ENCODE data around the gene EVPL. TPM values are rescaled to one million over a fixed set of nuclear protein-coding genes. Genes with fewer than 3 reads are reported as not detected.
A peak's percentile ranks its signal among the peaks of the same experiment; 100 is the strongest.

EVPL gene
- total and polyA plus RNA-seq, 2 of the 13 experiments (the other 11 are each of a cell fraction or from before 2014, with no cell fraction given), result 2.1 to 8.2 TPM

DNA sequence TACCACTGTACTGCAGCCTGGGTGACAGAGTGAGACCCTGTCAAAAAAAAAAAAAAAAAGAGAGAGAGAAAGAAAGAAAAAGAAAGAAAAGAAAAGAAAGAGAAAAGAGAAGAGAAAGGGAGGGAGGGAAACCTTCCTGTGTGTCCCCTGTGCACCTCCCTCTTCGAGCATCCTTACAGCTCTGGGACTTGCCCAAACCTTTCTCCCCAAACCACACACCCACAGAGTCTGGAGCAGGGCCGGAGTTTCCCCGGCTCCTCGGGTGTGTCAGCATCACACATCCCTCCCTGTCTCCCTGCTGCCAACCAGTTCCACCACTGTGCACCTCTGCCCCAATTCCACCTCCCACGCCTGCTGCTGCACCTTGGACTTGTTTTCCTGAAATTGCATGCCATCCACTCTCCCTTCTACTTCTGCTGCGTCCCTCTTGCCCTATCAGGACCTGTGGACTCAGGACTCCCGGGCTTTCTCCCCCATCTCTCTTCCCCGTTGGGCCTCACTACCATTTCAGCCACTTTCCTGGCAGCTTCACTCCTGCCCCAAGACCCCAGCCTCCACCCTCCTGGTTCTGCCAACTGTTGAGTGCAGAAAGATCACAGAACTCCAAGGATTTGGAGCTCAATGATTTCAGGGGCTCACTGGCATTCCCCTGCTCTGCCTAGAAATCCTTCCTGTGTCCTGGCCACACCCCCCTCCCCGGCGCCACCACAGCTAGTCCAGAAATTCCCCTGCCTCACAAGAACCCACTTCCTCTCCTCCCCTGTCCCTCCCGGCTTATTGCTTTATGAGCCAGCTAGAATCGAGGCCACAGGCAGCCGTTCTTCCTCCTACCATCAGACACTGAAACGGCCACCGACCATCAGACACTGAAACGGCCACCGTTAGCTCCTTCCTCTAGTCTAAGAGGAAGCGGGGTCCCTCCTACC lies 30.2 kb downstream of the EVPL start (continued):
- TF ChIP-seq, protein P1, sequence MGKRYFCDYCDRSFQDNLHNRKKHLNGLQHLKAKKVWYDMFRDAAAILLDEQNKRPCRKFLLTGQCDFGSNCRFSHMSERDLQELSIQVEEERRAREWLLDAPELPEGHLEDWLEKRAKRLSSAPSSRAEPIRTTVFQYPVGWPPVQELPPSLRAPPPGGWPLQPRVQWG (CRISPR knock-in tag; IDR thresholded peaks at IDR 0.05; ENCODE audit: borderline replicate concordance, low read depth), result no peak
- TF ChIP-seq ATRX (CRISPR knock-in tag; IDR thresholded peaks at IDR 0.05; ENCODE audit: borderline replicate concordance) (no peak), YEATS2 (CRISPR knock-in tag; IDR thresholded peaks at IDR 0.05; ENCODE audit: borderline replicate concordance) (peak; percentile 74; the same call in 1 of the 2 replicates), SRY (CRISPR knock-in tag; IDR thresholded peaks at IDR 0.05) (no peak), SRSF4 (IDR thresholded peaks at IDR 0.05; ENCODE audit: low read depth, low read length, poor library complexity, severe bottlenecking) (no peak), KMT2B (CRISPR knock-in tag; IDR thresholded peaks at IDR 0.05) (no peak; the same call in 1 of the 2 replicates), DPF2 (CRISPR knock-in tag; IDR thresholded peaks at IDR 0.05; ENCODE audit: borderline replicate concordance, low read depth) (peak; percentile 94), ZNF773 (CRISPR knock-in tag; IDR thresholded peaks at IDR 0.05; ENCODE audit: borderline replicate concordance) (no peak), ZNF3 (CRISPR knock-in tag; IDR thresholded peaks at IDR 0.05) (peak; percentile 59; the same call in 1 of the 2 replicates), HNF4A (CRISPR knock-in tag; IDR thresholded peaks at IDR 0.05) (peak; percentile 97), SRSF9 (IDR thresholded peaks at IDR 0.05; ENCODE audit: borderline replicate concordance, insufficient read depth, low read depth, low read length, poor library complexity, severe bottlenecking) (no peak), HMGA1 (CRISPR knock-in tag; conservative IDR thresholded peaks at IDR 0.05) (no peak)
- TF ChIP-seq, protein P2, sequence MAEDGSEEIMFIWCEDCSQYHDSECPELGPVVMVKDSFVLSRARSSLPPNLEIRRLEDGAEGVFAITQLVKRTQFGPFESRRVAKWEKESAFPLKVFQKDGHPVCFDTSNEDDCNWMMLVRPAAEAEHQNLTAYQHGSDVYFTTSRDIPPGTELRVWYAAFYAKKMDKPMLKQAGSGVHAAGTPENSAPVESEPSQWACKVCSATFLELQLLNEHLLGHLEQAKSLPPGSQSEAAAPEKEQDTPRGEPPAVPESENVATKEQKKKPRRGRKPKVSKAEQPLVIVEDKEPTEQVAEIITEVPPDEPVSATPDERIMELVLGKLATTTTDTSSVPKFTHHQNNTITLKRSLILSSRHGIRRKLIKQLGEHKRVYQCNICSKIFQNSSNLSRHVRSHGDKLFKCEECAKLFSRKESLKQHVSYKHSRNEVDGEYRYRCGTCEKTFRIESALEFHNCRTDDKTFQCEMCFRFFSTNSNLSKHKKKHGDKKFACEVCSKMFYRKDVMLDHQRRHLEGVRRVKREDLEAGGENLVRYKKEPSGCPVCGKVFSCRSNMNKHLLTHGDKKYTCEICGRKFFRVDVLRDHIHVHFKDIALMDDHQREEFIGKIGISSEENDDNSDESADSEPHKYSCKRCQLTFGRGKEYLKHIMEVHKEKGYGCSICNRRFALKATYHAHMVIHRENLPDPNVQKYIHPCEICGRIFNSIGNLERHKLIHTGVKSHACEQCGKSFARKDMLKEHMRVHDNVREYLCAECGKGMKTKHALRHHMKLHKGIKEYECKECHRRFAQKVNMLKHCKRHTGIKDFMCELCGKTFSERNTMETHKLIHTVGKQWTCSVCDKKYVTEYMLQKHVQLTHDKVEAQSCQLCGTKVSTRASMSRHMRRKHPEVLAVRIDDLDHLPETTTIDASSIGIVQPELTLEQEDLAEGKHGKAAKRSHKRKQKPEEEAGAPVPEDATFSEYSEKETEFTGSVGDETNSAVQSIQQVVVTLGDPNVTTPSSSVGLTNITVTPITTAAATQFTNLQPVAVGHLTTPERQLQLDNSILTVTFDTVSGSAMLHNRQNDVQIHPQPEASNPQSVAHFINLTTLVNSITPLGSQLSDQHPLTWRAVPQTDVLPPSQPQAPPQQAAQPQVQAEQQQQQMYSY (CRISPR knock-in tag; IDR thresholded peaks at IDR 0.05), result no peak
- TF ChIP-seq, protein P3, sequence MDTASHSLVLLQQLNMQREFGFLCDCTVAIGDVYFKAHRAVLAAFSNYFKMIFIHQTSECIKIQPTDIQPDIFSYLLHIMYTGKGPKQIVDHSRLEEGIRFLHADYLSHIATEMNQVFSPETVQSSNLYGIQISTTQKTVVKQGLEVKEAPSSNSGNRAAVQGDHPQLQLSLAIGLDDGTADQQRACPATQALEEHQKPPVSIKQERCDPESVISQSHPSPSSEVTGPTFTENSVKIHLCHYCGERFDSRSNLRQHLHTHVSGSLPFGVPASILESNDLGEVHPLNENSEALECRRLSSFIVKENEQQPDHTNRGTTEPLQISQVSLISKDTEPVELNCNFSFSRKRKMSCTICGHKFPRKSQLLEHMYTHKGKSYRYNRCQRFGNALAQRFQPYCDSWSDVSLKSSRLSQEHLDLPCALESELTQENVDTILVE (CRISPR knock-in tag; IDR thresholded peaks at IDR 0.05), result peak; percentile 68
- TF ChIP-seq, protein P4, sequence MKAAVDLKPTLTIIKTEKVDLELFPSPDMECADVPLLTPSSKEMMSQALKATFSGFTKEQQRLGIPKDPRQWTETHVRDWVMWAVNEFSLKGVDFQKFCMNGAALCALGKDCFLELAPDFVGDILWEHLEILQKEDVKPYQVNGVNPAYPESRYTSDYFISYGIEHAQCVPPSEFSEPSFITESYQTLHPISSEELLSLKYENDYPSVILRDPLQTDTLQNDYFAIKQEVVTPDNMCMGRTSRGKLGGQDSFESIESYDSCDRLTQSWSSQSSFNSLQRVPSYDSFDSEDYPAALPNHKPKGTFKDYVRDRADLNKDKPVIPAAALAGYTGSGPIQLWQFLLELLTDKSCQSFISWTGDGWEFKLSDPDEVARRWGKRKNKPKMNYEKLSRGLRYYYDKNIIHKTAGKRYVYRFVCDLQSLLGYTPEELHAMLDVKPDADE (CRISPR knock-in tag; IDR thresholded peaks at IDR 0.05), result no peak
- TF ChIP-seq, protein P5, sequence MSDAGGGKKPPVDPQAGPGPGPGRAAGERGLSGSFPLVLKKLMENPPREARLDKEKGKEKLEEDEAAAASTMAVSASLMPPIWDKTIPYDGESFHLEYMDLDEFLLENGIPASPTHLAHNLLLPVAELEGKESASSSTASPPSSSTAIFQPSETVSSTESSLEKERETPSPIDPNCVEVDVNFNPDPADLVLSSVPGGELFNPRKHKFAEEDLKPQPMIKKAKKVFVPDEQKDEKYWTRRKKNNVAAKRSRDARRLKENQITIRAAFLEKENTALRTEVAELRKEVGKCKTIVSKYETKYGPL (CRISPR knock-in tag; IDR thresholded peaks at IDR 0.05), result no peak
- TF ChIP-seq, protein P6, sequence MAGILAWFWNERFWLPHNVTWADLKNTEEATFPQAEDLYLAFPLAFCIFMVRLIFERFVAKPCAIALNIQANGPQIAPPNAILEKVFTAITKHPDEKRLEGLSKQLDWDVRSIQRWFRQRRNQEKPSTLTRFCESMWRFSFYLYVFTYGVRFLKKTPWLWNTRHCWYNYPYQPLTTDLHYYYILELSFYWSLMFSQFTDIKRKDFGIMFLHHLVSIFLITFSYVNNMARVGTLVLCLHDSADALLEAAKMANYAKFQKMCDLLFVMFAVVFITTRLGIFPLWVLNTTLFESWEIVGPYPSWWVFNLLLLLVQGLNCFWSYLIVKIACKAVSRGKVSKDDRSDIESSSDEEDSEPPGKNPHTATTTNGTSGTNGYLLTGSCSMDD (CRISPR knock-in tag; IDR thresholded peaks at IDR 0.05), result no peak
- TF ChIP-seq, protein P7, sequence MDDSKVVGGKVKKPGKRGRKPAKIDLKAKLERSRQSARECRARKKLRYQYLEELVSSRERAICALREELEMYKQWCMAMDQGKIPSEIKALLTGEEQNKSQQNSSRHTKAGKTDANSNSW (CRISPR knock-in tag; IDR thresholded peaks at IDR 0.05; ENCODE audit: borderline replicate concordance), result peak; percentile 67; the same call in 1 of the 2 replicates

Data from HepG2 (cell line).